ENCODE measurements around the gene SPRTN. TPM values are rescaled to one million over a fixed set of nuclear protein-coding genes. Genes with fewer than 3 reads are reported as not detected.

The SPRTN gene
- total and polyA plus RNA-seq, 8 donors, result 3.2 to 62.5 (median 15.1) TPM

- TF ChIP-seq EP300 (IDR thresholded peaks at IDR 0.05) (no peak), POLR2AphosphoS5 (IDR thresholded peaks at IDR 0.05) (no peak), POLR2A (IDR thresholded peaks at IDR 0.05) (no peak), CTCF (IDR thresholded peaks at IDR 0.05) (no peak)
- Histone ChIP-seq H3K27ac (no peak overlapping the region), H3K27me3 (no peaks in the 10 kb centered on the region), H3K4me3 (no peak overlapping the region), H3K9me3 (no peaks in the 10 kb centered on the region), H3K4me1 (no peaks in the 10 kb centered on the region), H3K36me3 (no peaks in the 10 kb centered on the region)
- 93 to 95% (median 94%) methylated on average over 10 of the region's 10 CpGs for WGBS, 5 donors
- no peak for DNase-seq
- intact Hi-C loops (cut with DNase I; ENCODE audit: low total_unique reads), result no loop called here
Observed at GRCh38 chr1:231310391-231310934, 27.6 kb upstream of the SPRTN start.

DNA sequence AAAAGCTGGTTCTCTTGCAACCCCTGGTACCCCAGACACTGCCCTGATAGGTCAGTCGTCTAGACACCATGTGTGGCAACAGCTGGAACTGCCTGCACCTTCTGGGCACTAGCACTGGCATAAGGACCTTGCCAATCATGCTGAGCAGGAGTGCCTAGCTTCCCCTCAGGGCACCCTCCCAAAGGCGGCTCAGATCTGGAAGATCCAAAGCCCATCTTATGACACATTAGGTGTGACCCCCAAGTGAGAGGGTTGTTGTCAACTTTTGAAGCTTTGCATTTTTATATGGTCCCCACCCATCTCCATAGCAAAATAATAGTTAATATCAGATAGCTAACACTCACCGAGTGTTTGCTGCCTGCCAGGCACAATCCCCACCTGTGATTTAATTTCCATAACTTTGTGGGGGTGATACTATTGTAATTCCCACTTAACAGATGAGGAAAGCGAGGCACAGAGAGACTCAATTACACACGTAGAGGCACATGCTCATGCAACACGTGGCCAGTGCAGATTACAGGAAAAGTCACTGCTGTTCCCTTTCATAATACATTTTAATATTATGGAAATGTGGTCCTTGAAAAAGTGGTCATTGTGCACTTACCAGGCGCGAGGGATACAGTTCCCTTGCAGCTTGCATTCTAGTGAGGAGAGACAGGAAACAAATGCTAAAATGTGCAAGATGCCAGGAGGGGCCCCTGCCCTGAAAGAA lies 26.2 kb upstream of the SPRTN start:
- Histone ChIP-seq H3K27ac (no peak overlapping the region), H3K27me3 (no peaks in the 10 kb centered on the region), H3K9me3 (no peaks in the 10 kb centered on the region), H3K4me1 (no peaks in the 10 kb centered on the region), H3K4me3 (no peak overlapping the region), H3K36me3 (no peaks in the 10 kb centered on the region)
- no peak for TF ChIP-seq POLR2A (IDR thresholded peaks at IDR 0.05)
- no peak for TF ChIP-seq POLR2AphosphoS5 (IDR thresholded peaks at IDR 0.05)
- TF ChIP-seq CTCF (IDR thresholded peaks at IDR 0.05), result no peak
- no peak for TF ChIP-seq EP300 (IDR thresholded peaks at IDR 0.05)
- intact Hi-C loops (cut with DNase I; ENCODE audit: low total_unique reads), result no loop called here
- WGBS, 5 donors, result 79 to 86% (median 85%) methylated on average over 8 of the region's 8 CpGs
- DNase-seq, result no peak

GRCh38 chr1:231312432-231312788 lies 25.7 kb upstream of the SPRTN start:
- no peaks in the 10 kb centered on the region for H3K4me1 ChIP-seq
- no peak for DNase-seq
- H3K27me3 ChIP-seq, result no peaks in the 10 kb centered on the region
- 93 to 99% (median 96%) methylated on average over 5 of the region's 5 CpGs for WGBS, 5 donors
- no peak overlapping the region for H3K27ac ChIP-seq
- TF ChIP-seq POLR2AphosphoS5 (IDR thresholded peaks at IDR 0.05), result no peak
- TF ChIP-seq EP300 (IDR thresholded peaks at IDR 0.05), result no peak
- no peak for TF ChIP-seq POLR2A (IDR thresholded peaks at IDR 0.05)
- no peak for TF ChIP-seq CTCF (IDR thresholded peaks at IDR 0.05)
- no peak overlapping the region for H3K4me3 ChIP-seq
- H3K36me3 ChIP-seq, result no peaks in the 10 kb centered on the region
- no peaks in the 10 kb centered on the region for H3K9me3 ChIP-seq
- intact Hi-C loops (cut with DNase I; ENCODE audit: low total_unique reads), result no loop called here

DNA sequence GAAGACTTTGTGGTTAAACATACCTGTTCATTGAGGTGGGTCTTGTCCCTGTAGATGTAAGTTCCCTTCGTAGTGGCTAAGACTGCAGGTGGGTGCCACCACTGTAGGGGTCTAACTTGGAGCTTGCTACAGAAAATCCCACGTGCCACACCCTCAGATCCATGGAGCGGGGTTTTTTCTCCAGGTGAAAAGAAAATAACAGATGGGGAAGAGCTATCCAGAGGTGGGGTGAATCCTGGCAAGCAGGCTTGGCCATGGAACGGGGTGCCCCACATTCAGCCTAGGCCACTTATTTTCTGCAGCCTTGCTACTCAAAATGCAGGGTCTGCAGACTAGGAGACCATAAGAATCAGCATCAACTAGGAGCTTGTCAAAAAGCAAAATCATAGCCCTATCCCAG lies 24.4 kb upstream of the SPRTN start:
- no peaks in the 10 kb centered on the region for H3K27me3 ChIP-seq
- DNase-seq, result no peak
- H3K9me3 ChIP-seq, result no peaks in the 10 kb centered on the region
- no peak for TF ChIP-seq CTCF (IDR thresholded peaks at IDR 0.05)
- no peak for TF ChIP-seq EP300 (IDR thresholded peaks at IDR 0.05)
- TF ChIP-seq POLR2A (IDR thresholded peaks at IDR 0.05), result no peak
- no peaks in the 10 kb centered on the region for H3K4me1 ChIP-seq
- intact Hi-C loops (cut with DNase I; ENCODE audit: low total_unique reads), result no loop called here
- no peaks in the 10 kb centered on the region for H3K36me3 ChIP-seq
- H3K4me3 ChIP-seq, result no peak overlapping the region
- WGBS, 5 donors, result 82 to 91% (median 90%) methylated on average over 4 of the region's 4 CpGs
- H3K27ac ChIP-seq, result no peak overlapping the region

All from stomach (tissue), 9 donors.